Measurements from ENCODE around the gene CLDND2. TPM values are rescaled to one million over a fixed set of nuclear protein-coding genes. Genes with fewer than 3 reads are reported as not detected.
"Not testable (repeated sequence)": the region's sequence is repeated elsewhere in the genome, so short reads cannot be mapped to it uniquely, and the experiment has no call there.

CLDND2 gene
- total and polyA plus RNA-seq, 11 donors: 0.46 to 2.3 (median 0.92) TPM; not detected in 5

DNA sequence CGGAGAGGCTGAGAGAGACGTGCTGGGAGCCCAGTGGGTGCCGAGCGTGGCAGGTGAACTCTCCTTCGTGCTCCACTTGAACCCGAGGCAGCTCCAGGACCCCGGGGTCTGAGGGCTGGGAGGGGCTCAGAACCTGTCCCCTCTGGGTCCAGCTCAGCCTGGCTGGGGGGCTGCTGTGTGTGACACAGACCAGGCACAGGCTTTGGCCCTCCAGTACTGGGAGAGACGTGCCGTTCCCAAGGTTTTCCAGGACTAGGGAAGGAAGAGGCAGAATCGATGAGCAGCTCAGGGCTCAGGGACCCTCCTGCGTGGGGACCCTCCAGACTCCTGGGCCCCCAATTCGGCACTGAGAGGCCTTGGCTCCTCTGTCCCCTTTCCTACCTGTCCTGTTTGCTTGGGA is 46.4 kb upstream of the CLDND2 start:
- intact Hi-C loops (cut with DNase I): no loop called here
- Histone ChIP-seq H3K36me3 (no peaks in the 10 kb centered on the region), H3K9me3 (no peaks in the 10 kb centered on the region), H3K4me3 (no peak overlapping the region), H3K4me1 (peaks cover 0 to 9% (median 0%) of the 10 kb centered on the region in 12 donors), H3K27ac (no peak overlapping the region), H3K27me3 (peaks cover 0 to 12% (median 0%) of the 10 kb centered on the region in 9 donors)
- 81 to 87% (median 83%) methylated on average over 8 to 12 of the region's 12 CpGs for WGBS, 4 donors
- ATAC-seq (no peak), DNase-seq (no peak)
- TF ChIP-seq, protein P1, sequence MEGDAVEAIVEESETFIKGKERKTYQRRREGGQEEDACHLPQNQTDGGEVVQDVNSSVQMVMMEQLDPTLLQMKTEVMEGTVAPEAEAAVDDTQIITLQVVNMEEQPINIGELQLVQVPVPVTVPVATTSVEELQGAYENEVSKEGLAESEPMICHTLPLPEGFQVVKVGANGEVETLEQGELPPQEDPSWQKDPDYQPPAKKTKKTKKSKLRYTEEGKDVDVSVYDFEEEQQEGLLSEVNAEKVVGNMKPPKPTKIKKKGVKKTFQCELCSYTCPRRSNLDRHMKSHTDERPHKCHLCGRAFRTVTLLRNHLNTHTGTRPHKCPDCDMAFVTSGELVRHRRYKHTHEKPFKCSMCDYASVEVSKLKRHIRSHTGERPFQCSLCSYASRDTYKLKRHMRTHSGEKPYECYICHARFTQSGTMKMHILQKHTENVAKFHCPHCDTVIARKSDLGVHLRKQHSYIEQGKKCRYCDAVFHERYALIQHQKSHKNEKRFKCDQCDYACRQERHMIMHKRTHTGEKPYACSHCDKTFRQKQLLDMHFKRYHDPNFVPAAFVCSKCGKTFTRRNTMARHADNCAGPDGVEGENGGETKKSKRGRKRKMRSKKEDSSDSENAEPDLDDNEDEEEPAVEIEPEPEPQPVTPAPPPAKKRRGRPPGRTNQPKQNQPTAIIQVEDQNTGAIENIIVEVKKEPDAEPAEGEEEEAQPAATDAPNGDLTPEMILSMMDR (IDR thresholded peaks at IDR 0.05): no peak
- no peak for TF ChIP-seq POLR2A (IDR thresholded peaks at IDR 0.05)

DNA sequence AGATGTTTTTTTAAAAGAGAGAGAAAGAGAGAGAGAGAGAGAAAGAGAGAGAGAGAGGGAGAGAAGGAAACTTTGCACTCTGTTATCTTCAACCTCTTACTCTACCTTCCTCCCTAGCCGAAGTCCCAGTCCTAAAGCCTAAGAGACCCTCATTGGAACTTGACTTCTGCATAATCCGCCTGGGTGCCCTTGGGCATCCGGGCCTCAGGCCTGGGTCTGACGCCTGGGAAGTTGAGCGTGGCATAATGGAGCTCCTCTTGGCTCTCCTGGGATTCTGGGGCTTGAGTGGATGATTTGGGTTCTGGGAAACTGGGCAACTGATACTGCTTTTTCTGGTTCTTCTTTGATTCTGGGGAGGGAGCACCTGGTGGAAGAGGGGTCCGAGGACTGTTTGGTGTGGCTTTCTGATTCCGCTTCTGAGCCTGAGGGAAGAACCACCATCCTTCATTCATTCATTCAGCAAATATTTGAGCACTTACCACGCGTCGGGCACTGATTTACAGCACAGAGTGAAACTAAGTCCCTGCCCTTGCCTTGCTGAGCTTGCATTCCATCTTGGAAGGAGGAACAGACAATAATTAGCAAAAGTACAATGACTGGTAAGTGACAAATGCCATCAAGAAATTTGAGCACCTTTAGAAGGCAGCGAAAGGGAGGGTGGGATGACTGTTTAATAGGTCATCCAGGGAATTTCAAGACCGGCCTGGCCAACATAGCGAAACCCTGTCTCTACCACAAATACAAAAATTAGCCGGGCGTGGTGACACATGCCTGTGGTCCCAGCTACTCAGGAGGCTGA is 42.3 kb upstream of the CLDND2 start:
- H3K27ac ChIP-seq: no peak overlapping the region
- ATAC-seq: no peak
- peaks cover 0 to 2% (median 0%) of the 10 kb centered on the region in 12 donors for H3K9me3 ChIP-seq
- no peak overlapping the region for H3K4me3 ChIP-seq
- H3K27me3 ChIP-seq: peaks cover 0 to 11% (median 0%) of the 10 kb centered on the region in 9 donors
- intact Hi-C loops (cut with DNase I): no loop called here
- DNase-seq: no peak
- TF ChIP-seq, protein P1 (IDR thresholded peaks at IDR 0.05): no peak
- no peak for TF ChIP-seq POLR2A (IDR thresholded peaks at IDR 0.05)
- H3K4me1 ChIP-seq: peaks cover 0 to 27% (median 0%) of the 10 kb centered on the region in 12 donors
- 90 to 96% (median 90%) methylated on average over 15 of the region's 15 CpGs for WGBS, 4 donors
- no peaks in the 10 kb centered on the region for H3K36me3 ChIP-seq

DNA sequence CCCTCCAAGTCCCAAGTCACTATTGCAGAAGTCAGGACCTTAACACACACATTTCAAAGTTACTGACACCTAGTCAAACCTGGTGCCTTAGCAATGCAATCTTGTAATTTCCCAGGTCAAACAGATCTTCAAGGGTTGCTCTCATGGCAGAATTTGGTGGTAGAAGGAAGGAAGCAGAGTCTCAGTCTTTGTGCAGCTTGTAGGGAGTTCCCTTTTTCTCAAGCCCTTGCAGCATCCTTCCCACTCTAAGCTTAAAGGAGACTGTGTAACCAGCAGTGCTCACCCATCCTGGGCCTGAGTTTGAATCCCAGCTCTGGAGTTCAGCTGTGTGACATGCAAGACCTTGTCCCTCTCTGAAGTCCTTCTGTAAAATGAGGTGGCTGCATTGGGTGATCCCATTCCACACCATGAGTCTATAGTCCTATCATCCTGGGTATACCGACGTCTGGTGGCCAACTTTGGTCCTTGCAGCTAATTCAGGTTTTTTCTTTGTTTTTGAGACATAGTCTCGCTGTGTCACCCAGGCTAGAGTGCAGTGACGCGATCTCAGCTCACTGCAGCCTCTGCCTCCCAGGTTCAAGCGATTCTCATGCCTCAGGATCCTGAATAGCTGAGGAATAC is 38.8 kb upstream of the CLDND2 start:
- TF ChIP-seq POLR2A (IDR thresholded peaks at IDR 0.05): no peak
- TF ChIP-seq, protein P1 (IDR thresholded peaks at IDR 0.05): peak in 8 of 12 donors; percentile 15 to 36 (median 24)
- Histone ChIP-seq H3K4me3 (no peak overlapping the region), H3K4me1 (peaks cover 0 to 27% (median 0%) of the 10 kb centered on the region in 12 donors), H3K27me3 (peaks cover 0 to 3% (median 0%) of the 10 kb centered on the region in 9 donors), H3K27ac (peak overlapping the region in 1 of 12 donors; percentile 75), H3K9me3 (peaks cover 0 to 5% (median 1%) of the 10 kb centered on the region in 12 donors), H3K36me3 (no peaks in the 10 kb centered on the region)
- intact Hi-C loops (cut with DNase I): no loop called here
- 43 to 48% (median 45%) methylated on average over 6 of the region's 6 CpGs for WGBS, 4 donors
- ATAC-seq (peak in 2 of 4 donors; percentile 33 to 72), DNase-seq (no peak)

DNA sequence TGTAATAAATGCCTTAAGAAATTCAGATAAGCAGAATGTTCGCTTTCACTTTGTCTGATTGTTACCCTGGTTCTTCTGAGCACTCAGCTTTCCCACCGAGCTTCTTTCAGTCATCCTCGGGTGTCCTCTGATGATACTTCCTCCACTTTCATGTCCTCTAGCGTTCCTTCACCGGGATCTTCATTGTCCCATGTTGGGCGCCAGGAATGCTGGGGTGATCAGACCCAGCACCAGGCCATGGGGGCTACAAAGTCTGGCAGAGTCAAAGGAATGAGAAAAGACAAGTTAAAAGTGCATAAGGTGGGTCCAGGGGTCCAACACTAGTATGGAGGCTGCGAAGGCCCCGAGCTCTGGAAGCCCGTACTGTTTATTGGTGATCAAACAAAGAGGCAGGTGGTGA is 33.3 kb upstream of the CLDND2 start:
- 94 to 96% (median 95%) methylated on average over 9 of the region's 9 CpGs for WGBS, 4 donors
- Histone ChIP-seq H3K27ac (no peak overlapping the region), H3K27me3 (peaks cover 0 to 3% (median 0%) of the 10 kb centered on the region in 9 donors), H3K4me1 (peaks cover 0 to 11% (median 0%) of the 10 kb centered on the region in 12 donors), H3K4me3 (no peak overlapping the region), H3K9me3 (peaks cover 0 to 17% (median 5%) of the 10 kb centered on the region in 12 donors), H3K36me3 (no peaks in the 10 kb centered on the region)
- no peak for TF ChIP-seq POLR2A (IDR thresholded peaks at IDR 0.05)
- TF ChIP-seq, protein P1 (IDR thresholded peaks at IDR 0.05): no peak
- ATAC-seq: no peak
- intact Hi-C loops (cut with DNase I): loop anchor here in 1 of 10 donors (5.0 kb wide), 1 partner anchor 610 kb away; no protein-coding TSS in a partner anchor
- no peak for DNase-seq

DNA sequence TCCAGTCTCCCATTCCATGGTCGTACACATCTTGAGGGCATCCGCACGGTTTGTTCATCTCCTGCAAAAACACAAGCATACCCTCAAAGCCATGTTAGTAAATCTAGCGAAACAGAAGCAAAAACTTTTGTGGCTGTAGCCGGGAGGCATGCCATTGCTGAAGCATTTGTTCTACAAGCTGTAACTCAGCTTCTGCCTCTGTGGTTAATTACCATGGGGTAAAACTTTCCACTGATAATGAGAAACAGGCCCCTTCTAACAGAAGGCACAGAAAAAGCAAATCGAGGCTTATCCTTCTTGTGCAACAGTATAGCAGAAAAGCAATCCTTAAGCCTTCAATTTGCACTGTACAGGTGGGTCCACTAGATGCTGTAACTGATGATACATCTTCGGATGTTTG is 31.1 kb upstream of the CLDND2 start:
- H3K27ac ChIP-seq, DNase-seq, ATAC-seq, H3K4me3 ChIP-seq, H3K36me3 ChIP-seq, H3K27me3 ChIP-seq: not testable (repeated sequence)
- WGBS, 4 donors: 82 to 89% (median 83%) methylated on average over 7 of the region's 7 CpGs
- peaks cover 0 to 11% (median 0%) of the 10 kb centered on the region in 12 donors for H3K4me1 ChIP-seq
- intact Hi-C loops (cut with DNase I): loop anchor here in 4 of 10 donors (5.0 to 10.0 kb wide), 3 partner anchors 55 to 612 kb away; partner anchors contain the start of gene VSIG10L (in 2 of the 4)
- peaks cover 0 to 17% (median 3%) of the 10 kb centered on the region in 12 donors for H3K9me3 ChIP-seq
